HS-5 (cell line): ENCODE results near the gene GLI2.

Experiments
- DNase-seq: peaks from one replicate; pipeline ENCODE4 v3.0.0-alpha.2; 2012; ENCODE audit warnings: low read depth

GLI2 gene

GRCh38 chr2:120715353-120715752 lies 20.3 kb upstream of the GLI2 start:
- DNase-seq: no peak

- DNase-seq: no peak
Measured at GRCh38 chr2:120715941-120716340, 19.7 kb upstream of the GLI2 start.

- no peak for DNase-seq
Measured at GRCh38 chr2:120716641-120717585, 18.8 kb upstream of the GLI2 start.

GRCh38 chr2:120719491-120719890 lies 16.2 kb upstream of the GLI2 start:
- DNase-seq: no peak

GRCh38 chr2:120720231-120720630 lies 15.4 kb upstream of the GLI2 start:
- no peak for DNase-seq

GRCh38 chr2:120720746-120721375 lies 14.8 kb upstream of the GLI2 start:
- no peak for DNase-seq

- no peak for DNase-seq
Measured at GRCh38 chr2:120722246-120722567, 13.5 kb upstream of the GLI2 start.

- peak; percentile 65 for DNase-seq
Measured at GRCh38 chr2:120722568-120723421, 12.9 kb upstream of the GLI2 start.

- no peak for DNase-seq
Measured at GRCh38 chr2:120726245-120726644, 9.4 kb upstream of the GLI2 start.

GRCh38 chr2:120729406-120730399 lies 6.0 kb upstream of the GLI2 start:
- DNase-seq: peak; percentile 65

- DNase-seq: no peak
Measured at GRCh38 chr2:120731175-120731574, 4.5 kb upstream of the GLI2 start.

GRCh38 chr2:120732506-120733237 lies 3.0 kb upstream of the GLI2 start:
- no peak for DNase-seq

- no peak for DNase-seq
Measured at GRCh38 chr2:120733238-120733932, 2.3 kb upstream of the GLI2 start.

GRCh38 chr2:120734930-120735651 lies 577 bp upstream of the GLI2 start:
- no peak for DNase-seq

- no peak for DNase-seq
Measured at GRCh38 chr2:120736202-120736623, 545 bp downstream of the GLI2 start.

- peak; percentile 44 for DNase-seq
Measured at GRCh38 chr2:120736624-120737339, 1.1 kb downstream of the GLI2 start.

- no peak for DNase-seq
Measured at GRCh38 chr2:120737340-120738101, 1.9 kb downstream of the GLI2 start.

GRCh38 chr2:120738117-120738516 lies 2.4 kb downstream of the GLI2 start:
- DNase-seq: no peak
